22Rv1 (cell line): ENCODE results near the gene ENAH.

ENCODE experiments used
- ZFX ChIP-seq: fragments of 450-650 bp; IDR thresholded peaks from 2 replicates; pipeline ENCODE4 v1.6.1; 2017; ENCODE audit warnings: antibody characterized with exemption, borderline replicate concordance
- TF ChIP-seq, protein P1 (sequence below): fragments of 450-650 bp; IDR thresholded peaks from 2 replicates; pipeline ENCODE4 v1.5.1; 2017; ENCODE audit warnings: mild to moderate bottlenecking

DNA sequence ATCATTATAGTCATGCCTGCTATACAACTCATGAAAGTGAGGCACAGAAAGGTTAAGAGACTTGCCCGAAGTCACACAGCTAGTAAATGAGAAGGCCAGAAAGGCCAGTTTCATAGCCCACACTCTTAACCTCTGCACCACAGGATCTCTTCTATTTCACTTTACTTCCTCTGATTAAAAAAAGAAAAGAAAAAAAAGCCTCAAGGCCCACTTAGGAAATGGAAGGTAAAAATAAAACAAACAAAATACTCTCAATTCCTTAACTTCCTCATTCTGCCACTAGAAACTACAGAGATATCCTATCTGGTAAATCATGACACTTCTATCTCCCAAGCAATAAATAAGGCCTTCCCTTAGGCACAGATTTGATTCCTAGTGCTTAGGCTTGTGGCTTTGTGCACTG, 7.6 kb upstream of the ENAH start:
- TF ChIP-seq, protein P1, sequence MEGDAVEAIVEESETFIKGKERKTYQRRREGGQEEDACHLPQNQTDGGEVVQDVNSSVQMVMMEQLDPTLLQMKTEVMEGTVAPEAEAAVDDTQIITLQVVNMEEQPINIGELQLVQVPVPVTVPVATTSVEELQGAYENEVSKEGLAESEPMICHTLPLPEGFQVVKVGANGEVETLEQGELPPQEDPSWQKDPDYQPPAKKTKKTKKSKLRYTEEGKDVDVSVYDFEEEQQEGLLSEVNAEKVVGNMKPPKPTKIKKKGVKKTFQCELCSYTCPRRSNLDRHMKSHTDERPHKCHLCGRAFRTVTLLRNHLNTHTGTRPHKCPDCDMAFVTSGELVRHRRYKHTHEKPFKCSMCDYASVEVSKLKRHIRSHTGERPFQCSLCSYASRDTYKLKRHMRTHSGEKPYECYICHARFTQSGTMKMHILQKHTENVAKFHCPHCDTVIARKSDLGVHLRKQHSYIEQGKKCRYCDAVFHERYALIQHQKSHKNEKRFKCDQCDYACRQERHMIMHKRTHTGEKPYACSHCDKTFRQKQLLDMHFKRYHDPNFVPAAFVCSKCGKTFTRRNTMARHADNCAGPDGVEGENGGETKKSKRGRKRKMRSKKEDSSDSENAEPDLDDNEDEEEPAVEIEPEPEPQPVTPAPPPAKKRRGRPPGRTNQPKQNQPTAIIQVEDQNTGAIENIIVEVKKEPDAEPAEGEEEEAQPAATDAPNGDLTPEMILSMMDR, result no peak
- TF ChIP-seq ZFX, result no peak
